Measurements from ENCODE around the gene HVCN1.
"Not testable (repeated sequence)": the region's sequence is repeated elsewhere in the genome, so short reads cannot be mapped to it uniquely, and the experiment has no call there.

The HVCN1 gene

GRCh38 chr12:110661337-110661972 is 27.5 kb downstream of the HVCN1 start:
- DNase-seq = peak; percentile 8

DNA sequence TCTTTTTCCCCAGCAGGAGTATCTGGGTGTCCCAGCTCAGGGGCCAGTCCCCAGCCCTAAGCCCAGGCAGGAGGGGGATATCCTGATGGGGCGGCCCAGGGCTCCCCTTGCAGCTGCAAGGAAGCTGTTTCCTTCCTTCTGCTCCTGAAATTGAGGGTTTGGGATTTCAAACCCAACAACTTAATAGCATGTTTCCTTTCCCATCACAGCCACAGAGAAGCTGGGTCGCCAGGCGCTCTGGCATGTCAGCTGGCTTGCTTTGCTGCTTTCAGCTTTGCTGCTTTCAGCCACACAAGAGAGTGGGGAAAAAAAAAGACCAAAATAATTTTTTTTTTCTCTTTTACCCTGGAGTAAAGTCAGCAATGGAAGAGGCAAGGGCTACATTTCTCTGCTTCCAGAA is 30.0 kb downstream of the HVCN1 start:
- DNase-seq = no peak

- no peak for DNase-seq
Measured at GRCh38 chr12:110658242-110658641, 30.7 kb downstream of the HVCN1 start.

DNA sequence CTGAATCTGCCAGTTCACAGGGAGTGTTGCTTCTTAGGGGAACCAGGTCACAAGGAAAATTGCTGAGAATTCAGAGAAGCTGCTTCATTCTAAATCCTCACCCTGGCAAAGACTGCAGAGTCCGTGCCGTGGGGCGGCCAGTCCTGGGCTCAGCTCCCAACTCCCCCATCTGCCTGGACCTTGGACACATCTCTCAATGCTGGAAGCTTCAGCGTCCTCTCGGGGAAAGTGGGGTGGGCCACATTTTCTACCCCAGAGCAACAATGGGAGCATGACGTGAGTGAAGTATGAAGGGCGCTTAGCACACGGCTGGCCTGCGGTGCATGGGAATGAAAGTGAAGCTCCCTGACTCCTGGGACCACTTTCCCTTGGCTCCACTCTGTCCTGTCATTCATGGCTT is 31.2 kb downstream of the HVCN1 start:
- no peak for DNase-seq

DNA sequence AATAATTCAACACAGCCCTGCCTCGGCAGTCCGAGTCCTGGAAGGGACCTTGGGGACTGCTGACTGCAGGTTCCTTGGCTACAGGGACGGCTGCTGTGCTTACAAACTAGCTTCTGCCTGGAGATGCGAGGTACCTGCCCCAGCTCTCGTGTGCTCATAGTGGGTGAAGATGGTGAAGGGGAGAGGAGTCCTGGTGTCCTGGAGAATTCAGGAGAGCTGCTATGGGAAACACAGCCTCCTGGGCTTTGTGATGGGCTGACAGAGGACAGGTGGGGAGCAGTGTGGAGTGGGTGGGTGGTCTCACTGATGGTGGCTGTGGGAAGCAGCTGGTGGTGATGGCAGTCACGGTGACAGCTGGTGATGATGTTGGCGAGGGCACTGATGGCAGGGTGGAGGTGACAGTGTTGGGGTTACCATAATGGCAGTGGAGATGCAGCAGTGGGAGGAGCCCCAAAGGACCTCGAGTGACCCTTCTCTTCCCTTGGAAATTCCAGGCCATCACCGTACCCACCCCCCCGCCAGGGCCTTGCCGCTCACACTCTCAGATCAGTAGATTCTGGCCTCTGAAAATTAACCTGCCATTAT is 32.8 kb downstream of the HVCN1 start:
- DNase-seq = no peak

- DNase-seq = not testable (repeated sequence)
Measured at GRCh38 chr12:110654238-110654637, 34.7 kb downstream of the HVCN1 start.

- DNase-seq = no peak
Measured at GRCh38 chr12:110649341-110649847, 39.5 kb downstream of the HVCN1 start.

- DNase-seq = no peak
Measured at GRCh38 chr12:110647631-110648040, 41.3 kb downstream of the HVCN1 start.

- no peak for DNase-seq
Measured at GRCh38 chr12:110641521-110641920, 47.4 kb downstream of the HVCN1 start.

DNA sequence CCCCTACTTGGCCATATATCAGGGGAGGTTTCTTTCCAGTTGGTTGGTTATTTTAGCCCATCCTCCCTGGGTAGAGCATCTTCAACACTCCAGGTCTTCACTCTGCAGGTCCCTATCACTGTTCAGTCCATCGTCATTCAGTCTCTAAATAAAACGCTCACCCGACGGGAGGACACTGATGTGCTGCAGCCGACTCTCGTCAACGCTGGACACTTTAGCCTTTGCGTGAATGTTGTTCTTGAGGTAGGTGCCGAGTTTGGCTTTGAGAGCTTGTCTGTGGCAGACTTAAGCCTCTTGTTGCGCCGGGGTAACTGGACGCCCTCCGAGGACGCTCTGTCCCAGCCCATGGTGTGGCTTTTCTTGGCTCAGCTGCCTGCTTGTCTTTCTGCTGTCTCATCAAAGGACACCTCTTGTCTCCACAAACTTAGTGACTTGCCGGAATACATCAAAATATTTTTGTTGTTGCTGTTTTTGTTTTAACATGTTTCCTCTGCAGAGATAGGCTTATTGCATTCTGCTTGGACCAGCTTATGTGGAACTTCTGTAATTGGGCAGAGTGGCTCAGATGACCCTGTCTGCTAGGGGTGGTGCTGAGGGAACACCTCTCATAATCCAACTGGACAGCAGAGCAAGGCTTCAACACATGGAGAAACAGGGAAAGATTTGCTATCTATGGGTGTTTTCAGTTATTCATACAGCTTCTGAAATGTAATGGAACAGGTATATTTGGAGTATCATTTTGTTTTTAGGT is 48.5 kb downstream of the HVCN1 start:
- no peak for DNase-seq

GRCh38 chr12:110639336-110640141 is 49.4 kb downstream of the HVCN1 start:
- DNase-seq = no peak

GRCh38 chr12:110638796-110639195 is 50.1 kb downstream of the HVCN1 start:
- DNase-seq = no peak

GRCh38 chr12:110637869-110638441 is 51.0 kb downstream of the HVCN1 start:
- no peak for DNase-seq

GRCh38 chr12:110636516-110636915 is 52.4 kb downstream of the HVCN1 start:
- DNase-seq = no peak

DNA sequence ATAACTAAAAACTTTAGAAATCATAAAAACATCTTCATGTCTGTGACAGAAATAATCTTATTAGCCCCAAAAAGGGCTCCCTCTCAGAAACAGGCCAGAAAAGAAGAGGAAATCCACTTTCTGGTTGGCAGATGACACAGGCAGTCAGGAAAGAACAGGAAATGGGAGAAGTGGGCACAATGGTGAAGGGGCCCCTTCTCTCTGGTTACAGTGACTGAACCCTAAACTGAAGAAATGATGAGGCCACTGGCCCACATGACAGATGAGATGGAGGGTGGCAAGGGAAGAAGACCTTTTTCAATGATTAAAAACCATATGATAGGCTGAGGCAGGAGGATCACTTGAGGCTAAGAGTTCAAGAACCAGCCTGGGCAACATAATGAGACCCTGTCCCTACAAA is 53.9 kb downstream of the HVCN1 start:
- no peak for DNase-seq

DNA sequence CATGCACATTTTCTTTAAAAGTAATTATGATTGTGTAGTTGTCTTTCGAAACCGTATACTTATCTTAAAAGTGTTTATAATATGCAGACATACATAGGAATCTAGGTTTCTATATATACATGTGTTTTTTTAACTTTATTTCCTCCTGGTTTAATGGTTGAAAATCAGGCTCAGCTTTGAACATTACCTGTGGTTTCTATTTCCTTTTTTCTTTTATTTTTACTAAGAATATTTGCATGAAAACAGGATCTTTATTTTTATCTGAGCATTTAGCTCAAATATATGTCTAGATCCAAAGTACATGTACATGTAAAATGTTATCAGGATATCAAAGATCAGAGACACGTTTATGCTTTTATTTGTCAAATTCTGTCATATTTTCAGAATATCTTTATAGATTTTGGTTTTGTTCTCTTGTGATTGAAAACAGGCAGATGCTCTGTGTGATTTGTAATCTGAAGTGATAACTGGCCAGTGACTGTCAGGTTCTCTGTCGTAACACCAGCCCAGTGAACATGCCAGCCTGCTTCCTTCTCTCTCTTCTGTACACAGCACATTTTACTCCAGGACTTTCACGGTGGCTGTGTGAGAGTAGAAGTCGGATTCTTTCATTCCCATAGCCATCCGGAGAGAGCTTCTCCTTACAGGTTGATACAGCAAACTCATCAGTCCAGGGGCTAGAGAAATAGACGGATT is 61.3 kb downstream of the HVCN1 start:
- DNase-seq = no peak

DNA sequence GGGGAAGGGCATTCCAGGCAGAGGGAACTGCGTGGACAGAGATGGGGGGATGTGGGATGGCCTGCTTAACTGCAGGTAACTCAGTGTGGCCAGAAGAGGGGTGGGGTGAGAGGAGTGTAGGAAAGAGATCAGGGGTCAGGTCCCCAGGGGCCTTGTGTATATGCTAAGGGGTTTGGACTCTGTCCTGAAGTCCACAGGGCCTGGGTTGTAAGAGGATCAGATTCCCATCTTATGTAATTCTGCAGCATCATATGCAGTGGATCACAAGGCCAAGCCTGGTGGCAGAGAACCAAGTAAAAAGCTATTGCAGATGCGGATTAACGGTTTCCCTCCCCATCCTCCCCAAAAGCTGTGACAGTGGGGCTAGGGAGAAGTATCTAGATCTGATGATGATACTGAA is 66.3 kb downstream of the HVCN1 start:
- no peak for DNase-seq

DNA sequence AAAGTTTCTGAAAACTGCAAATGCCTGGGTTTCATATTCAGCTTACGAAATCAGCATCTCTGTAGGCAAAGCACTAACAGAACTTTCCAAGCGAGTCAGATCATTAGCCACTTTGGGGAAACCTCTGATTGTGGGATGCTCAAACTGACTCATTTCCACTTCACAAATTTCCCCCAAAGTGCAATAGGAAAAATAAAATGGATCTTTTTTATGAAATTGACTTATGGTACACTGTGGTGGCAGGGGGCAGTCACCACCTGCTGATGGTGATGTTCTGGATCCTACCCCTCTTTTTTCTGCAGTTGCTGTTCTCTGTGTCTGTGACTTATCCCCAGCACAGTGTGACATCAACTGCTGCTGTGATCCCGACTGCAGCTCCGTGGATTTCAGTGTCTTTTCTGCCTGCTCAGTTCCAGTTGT is 69.4 kb downstream of the HVCN1 start:
- DNase-seq = no peak

GRCh38 chr12:110616471-110617115 is 72.3 kb downstream of the HVCN1 start:
- no peak for DNase-seq

DNA sequence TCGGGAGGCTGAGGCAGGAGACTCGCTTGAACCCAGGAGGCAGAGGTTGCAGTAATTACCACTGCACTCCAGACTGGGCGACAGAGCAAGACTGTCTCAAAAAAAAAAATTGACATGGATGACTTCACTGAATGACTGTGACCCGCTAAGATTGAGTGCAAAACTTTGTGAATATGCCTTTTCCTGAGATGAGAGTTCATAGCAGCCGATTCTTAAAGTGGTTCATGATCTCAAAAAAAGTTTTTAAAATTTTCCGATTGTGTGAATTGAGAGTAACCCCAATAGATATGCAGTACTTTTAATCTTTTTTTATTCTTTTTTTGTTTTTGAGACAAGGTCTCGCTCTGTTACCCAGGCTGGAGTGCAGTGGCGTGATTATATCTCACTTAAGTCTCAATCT is 73.7 kb downstream of the HVCN1 start:
- DNase-seq = no peak
